GM15510 (cell line): ENCODE results near the gene IL20.

Source experiments
- POLR2A ChIP-seq: IDR thresholded peaks from 3 replicates; pipeline ENCODE4 v1.6.1; 2011; ENCODE audit warnings: borderline replicate concordance; ENCODE audit not compliant: insufficient read length; ENCODE audit errors: extremely low read depth

The IL20 gene

DNA sequence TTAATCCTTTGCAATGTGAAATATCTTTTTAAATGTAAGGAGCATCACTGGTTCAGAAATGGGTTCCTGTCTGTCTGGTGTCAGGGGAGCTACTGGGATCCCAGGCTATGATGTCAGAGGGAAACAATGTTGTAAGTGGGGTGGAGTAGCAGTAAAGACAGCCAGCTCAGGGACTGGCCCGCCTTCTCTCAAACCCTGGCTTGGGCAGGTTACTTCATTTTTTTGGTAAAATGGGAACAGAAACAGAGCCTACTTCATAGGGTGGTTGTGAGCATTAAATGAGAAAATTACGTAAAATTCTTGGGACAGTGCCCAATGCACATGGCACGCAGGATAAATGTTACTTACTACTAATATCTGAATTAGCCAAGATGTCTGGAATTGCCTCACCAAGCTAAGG, 30.7 kb upstream of the IL20 start:
- no peak for TF ChIP-seq POLR2A

DNA sequence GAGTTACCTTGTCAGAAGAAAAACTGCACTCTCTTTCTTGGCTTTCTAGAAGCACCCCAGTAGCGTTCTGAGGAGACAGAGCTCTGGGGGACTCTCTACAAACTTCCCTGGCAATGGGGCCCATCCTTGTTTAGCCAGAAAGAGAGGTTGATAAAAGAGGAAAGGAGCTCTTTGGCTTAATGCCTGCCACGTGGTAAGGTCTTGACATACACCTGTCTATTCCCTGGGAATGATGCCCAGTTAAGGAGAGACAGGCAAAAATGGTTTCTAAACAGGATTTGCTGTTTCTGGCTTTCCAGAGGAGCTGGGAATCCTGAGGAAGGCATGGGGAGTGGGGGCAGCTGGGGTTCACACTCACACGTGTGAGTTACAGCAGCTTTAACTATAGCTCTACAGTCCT, 30.2 kb upstream of the IL20 start:
- TF ChIP-seq POLR2A, result no peak

DNA sequence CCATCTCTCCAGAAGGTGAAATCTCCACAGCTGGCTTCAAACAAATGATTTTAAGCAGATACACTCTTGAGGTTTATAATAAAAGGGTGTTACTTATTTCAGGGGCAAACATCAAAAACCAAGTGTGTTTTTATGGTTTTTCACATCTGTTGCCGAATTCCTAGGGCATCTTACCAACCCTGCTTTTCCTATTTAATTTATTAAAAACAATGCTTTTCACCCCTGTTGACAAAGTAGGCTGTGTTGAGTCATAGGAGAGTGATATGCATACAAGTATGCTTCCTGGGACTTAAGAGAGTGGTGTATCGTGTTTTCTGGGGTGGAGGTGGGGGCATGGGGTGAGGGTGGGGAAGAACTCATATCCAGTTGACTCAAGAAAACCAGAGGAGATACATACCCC, 29.3 kb upstream of the IL20 start:
- no peak for TF ChIP-seq POLR2A

DNA sequence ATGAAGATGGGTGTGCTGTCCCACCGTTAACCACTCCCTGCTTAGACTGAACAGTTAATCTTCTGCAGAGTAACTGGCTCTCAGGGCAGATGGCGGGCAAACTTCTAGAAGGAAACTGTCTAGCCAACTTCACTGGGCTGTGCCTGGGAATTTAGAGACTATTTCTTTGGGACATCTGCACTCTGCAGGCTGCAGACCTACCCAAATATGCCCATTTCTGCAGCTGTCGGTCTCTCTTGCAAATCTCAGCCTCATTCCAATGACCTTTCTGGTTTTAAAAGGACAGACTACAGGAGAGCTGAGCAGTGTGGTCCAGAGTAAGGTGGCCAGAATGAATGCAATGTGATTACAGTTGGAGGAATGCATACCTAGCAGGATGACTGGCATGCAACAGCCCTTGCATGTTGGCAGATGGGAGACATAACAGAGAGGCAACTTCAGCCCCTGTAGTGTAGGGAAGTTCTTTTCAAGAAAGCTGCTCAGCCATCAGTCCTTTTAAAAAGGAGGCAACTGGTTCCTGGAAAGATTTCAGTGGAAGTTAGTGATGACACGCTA, 26.3 kb upstream of the IL20 start:
- no peak for TF ChIP-seq POLR2A

DNA sequence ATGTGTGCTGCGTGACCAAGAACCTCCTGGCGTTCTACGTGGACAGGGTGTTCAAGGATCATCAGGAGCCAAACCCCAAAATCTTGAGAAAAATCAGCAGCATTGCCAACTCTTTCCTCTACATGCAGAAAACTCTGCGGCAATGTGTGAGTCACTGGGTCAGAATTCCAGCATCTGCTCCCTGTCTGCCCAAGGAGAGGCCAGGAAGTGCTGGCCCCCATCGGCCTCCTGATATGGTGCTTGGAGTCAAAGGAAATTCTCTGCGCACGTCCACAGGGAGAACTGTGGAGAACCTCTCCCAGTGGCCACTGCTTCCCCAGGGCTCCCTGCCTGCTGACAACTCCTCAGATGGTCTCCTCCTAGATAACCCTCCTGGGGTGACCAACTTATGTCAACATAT, 25.6 kb upstream of the IL20 start:
- TF ChIP-seq POLR2A, result no peak

DNA sequence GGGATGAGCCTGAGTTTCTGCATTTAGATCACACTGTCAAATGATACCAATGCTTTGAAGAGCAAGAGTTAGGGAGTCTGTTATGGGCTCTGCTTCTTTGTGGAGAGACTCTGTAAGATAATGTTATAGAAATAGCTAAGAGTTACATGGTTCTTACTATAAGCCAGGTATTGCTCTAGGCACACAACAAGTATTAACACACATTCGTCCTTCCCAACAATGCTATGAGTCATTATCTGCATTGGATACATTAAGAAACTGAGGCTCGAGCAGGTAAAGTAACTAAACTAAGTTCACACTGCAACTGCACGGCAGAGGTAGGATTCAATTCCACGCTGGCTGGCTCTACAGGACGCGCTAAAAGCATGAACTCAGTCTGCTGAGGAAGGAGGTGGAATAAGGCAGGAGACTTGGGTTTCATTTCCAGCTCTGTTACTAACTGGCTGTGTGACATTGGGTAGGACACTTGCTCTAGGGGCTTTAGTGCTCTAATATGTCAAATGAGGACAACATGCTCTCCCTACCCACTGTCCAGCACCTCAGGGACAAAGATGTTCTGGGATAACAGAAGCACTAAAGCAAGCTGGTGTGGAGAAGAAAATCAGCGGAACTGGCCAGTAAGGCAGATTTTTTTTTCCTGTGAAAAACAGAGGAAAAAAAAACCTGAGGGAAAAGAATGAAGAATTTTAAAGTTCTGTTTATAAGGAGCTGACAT, 23.7 kb upstream of the IL20 start:
- TF ChIP-seq POLR2A, result no peak

DNA sequence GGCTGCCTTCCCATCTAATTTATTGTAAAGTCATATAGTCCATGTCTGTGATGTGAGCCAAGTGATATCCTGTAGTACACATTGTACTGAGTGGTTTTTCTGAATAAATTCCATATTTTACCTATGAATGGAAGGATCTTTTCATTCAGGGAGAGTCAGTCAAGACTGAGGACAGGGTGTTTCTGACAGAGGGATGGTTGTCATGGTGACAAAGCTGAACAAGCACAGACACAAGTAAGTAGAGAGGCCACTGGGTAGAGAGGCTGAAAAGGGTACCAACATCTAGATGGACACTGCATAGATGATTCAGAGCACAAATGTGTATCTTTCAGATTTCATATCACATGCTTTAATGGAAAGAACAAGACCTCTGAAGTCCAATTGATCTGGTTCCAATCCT, 22.6 kb upstream of the IL20 start:
- TF ChIP-seq POLR2A, result no peak

DNA sequence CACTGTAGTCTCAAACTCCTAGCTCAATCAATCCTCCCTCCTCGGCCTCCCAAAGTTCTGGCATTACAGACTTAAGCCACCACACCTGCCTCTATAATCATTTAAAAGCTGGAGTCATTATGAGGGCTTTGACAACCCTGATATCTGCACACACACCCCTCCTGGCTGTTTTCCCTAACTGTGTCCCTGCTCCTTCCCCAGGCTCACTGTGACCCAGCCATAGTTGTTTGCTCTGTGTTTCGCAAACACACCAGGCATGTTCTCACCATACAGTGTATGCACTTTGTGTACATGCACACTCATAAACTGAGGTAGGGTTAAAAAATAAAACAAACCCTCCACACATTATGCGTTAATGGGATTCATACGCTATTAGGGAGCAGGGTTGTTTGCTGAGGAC, 21.8 kb upstream of the IL20 start:
- no peak for TF ChIP-seq POLR2A

DNA sequence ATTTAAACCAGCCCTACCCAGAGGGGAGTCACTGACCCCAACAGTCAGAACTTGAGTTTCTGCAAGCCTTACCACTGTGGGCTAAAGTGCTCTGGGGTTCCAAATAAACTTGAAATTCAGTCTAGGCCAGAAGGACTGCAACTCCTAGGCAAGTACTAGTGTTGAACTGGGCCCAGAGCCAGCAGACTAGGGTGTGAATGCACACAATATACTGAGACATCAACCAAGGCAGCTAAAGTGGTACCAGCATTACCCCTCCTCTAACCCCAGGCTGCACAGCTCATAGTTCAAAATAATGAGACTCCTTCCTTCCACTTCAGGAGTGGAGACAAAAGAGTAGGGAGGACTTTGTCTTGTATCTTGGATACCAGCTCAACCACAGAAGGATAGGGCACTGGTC, 18.9 kb upstream of the IL20 start:
- no peak for TF ChIP-seq POLR2A

DNA sequence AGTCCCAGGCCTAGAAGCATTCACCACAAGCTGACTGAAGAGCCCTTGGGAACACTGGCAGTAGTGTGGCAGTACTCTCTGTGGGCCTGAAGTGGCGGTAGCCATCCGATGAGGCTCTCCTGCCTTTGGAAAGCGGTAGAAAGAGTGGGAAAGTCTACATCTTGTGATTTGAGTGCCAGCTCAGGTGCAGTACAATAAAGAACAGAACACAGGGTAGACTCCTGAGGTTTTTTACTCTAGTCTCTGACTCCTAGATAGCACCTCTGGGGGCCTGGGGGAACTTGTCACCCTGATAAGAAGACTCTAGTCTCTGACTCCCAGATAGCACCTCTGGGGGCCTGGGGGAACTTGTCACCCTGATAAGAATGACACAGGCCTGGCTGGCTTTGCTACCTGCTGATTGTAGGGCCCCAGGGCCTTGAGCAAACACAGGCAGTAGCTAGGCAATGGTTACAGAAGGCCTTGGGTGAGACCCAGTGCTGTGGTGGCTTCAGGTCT, 18.0 kb upstream of the IL20 start:
- no peak for TF ChIP-seq POLR2A

DNA sequence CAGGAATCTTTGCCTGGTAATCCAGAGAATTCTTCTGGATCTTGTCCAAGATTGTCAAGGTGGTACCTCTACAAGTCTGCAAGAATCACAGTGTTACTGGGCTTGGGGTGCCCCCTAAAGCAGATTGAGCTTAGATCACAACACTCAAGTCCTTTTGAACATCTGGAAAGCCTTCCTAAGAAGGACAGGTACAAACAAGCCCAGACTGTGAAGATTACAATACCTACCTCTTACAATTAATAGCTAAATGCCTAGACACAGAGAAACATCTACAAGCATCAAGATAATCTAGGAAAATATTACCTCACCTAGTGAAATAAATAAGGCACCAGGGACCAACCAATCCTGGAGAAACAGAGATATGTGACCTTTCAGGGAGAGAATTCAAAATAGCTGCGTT, 17.5 kb upstream of the IL20 start:
- TF ChIP-seq POLR2A, result no peak

DNA sequence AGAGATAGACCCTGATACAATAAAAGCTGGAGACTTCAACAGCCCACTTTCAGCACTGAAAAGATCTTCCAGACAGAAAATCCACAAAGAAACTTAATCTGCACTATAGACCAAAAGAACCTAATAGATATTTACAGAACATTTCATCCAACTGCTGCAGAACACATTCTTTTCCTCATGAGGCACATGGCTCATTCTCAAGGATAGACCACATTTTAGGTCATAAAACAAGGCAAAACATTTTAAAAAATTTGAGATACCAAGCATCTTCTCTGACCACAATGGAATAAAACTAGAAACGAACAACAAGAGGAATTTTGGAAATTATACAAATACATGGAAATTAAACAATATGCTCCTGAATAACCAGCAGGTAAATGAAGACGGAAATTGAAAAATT, 15.0 kb upstream of the IL20 start:
- no peak for TF ChIP-seq POLR2A

DNA sequence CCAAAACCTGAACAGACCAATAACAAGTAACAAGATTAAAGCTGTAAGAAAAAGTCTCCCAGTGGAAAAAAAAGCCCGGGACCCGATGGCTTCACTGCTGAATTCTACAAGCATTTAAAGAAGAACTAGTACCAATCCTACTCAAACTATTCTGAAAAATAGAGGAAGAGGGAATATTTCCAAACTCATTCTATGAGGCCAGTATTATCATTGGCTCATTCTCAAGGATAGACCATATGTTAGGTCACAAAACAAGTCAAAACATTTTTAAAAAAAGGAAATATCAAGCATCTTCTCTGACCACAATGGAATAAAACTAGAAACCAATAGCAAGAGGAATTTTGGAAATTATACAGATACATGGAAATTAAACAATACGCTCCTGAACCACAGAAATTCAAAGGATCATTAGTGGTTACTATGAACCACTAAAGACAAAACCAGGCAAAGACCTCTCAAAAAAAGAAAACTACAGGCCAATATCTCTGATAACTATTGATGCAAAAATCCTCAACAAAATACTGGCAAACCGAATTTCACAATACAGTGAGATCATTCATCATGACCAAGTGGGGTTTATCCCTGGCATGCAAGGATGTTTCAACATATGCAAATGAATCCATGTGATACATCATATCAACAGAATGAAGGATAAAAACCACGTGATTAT, 13.9 kb upstream of the IL20 start:
- TF ChIP-seq POLR2A, result no peak

DNA sequence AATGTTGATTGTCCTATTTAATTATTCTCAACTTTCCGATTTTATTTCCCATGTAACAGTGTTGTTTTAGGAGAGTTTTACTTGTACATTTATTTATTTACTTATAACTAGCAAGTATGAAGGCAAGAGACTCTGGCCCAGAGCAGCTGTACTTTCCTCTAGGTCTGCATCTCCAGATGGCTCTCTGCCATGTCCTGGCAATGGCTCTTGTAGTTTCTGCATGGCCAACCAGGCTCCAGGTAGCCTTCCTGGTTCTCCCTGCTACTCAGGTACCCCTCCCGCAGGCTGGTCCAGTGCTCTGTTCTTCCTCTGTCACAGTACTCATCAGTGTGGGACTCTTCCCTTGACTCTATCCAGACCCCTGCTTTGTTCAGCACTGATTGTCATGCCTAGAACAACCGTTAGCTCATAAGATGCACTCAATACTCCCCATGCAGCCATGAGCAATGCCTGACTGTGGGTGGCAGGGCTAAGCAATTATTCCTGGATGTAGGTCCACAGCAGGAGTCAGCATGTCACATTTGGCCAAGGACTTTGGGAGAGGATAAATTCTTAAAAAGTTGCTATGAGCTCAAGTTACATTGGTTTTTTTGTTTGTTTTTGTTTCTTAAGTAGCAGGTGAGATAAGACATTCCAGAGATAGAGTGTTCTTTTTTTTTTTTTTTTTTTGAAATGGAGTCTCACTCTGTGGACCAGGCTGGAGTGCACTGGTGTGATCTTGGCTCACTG, 10.9 kb upstream of the IL20 start:
- TF ChIP-seq POLR2A, result no peak

DNA sequence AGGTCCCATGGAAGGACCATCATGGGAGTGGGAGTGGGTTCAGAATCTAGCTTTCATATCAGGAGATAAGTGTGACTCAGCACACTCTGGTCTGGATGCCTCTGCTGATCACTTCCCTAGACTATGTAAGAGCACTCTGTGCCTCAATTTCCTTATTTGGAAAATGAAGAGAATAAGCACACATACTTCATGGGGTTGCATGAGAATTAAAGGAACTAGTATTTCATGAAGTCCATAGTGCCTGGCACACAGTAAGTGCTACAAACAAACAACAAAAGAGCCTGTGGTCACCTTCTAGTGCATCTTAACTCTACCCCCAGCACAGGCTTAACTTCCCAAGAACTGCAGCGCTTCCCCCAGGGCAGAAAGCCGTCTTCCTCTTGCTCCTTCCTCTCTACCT, 9.6 kb upstream of the IL20 start:
- TF ChIP-seq POLR2A, result no peak
